ENCODE measurements around the gene NXNL1. TPM values are rescaled to one million over a fixed set of nuclear protein-coding genes. Genes with fewer than 3 reads are reported as not detected.

NXNL1 gene
- total and polyA plus RNA-seq, 2 of the 13 experiments (the other 11 are each of a cell fraction or from before 2014, with no cell fraction given) = not detected

GRCh38 chr19:17456127-17456526, 4.6 kb downstream of the NXNL1 start:
- ATAC-seq = no peak
- BruUV-seq (replicated peaks) = no TSS peak
- intact Hi-C loops (cut with micrococcal nuclease; ENCODE audit: unreplicated experiment) (no loop called here), in situ Hi-C loops (cut with HindIII; ENCODE audit: extremely low pct_ligation_motif_present, low pct_unique_long_range_greater_than_20kb) (loop anchor here (10.0 kb wide), 1 partner anchor 119 kb away; no protein-coding TSS in a partner anchor)
- ChIA-PET CTCF (ENCODE audit: low intra/inter-chr PET ratio, low total read pairs) (no interaction called here), POLR2A (no interaction called here)
- H4K20me1 ChIP-seq (ENCODE audit: insufficient read depth, low read length) = no peaks in the 10 kb centered on the region
- no peaks in the 10 kb centered on the region for H3K79me2 ChIP-seq (ENCODE audit: insufficient read depth, low read length)
- H2AFZ ChIP-seq (ENCODE audit: low read length) = no peak overlapping the region
- H3K4me1 ChIP-seq (ENCODE audit: insufficient read depth, low read length) = no peaks in the 10 kb centered on the region
- no peak overlapping the region for H3K9ac ChIP-seq (ENCODE audit: insufficient read depth, low read depth, low read length)
- FAIRE-seq = no peak
- H3K9me3 ChIP-seq (ENCODE audit: low read length) = no peaks in the 10 kb centered on the region
- peaks cover 4 to 25% of the 10 kb centered on the region in 2 experiments; a peak in 4 of 5 replicates for H3K27me3 ChIP-seq (ENCODE audit: control insufficient read depth in 1 of 2, insufficient read depth in 2 of 2, low read length in 2 of 2)
- DNase-seq (ENCODE audit: low spot score) = no peak
- no peak overlapping the region for H3K27ac ChIP-seq (ENCODE audit: extremely low read length, insufficient read depth, low read length)
- no peaks in the 10 kb centered on the region for H3K36me3 ChIP-seq (replicated peaks in 1 of 2; ENCODE audit: control insufficient read depth in 1 of 2, insufficient read depth in 2 of 2, low read length in 2 of 2)
- no peak overlapping the region for H3K4me2 ChIP-seq (ENCODE audit: low read depth, low read length)
- 15% methylated on average over 10 of the region's 11 CpGs for WGBS (ENCODE audit: low lambda C conversion rate)
- no peak overlapping the region for H3K4me3 ChIP-seq (replicated peaks in 1 of 3; ENCODE audit: insufficient read depth in 1 of 3, low read depth in 2 of 3, low read length in 3 of 3)
- TF ChIP-seq MEIS2 (CRISPR knock-in tag; IDR thresholded peaks at IDR 0.05) = no peak
- no peak for TF ChIP-seq ZNF18 (CRISPR knock-in tag; IDR thresholded peaks at IDR 0.05; ENCODE audit: insufficient replicate concordance)
- no peak for TF ChIP-seq PAXIP1 (CRISPR knock-in tag; conservative IDR thresholded peaks at IDR 0.05)
- TF ChIP-seq ZNF598 (CRISPR knock-in tag; IDR thresholded peaks at IDR 0.05; ENCODE audit: borderline replicate concordance) = no peak
- no peak for TF ChIP-seq TIGD3 (CRISPR knock-in tag; IDR thresholded peaks at IDR 0.05; ENCODE audit: borderline replicate concordance)
- no peak for TF ChIP-seq GPBP1L1 (CRISPR knock-in tag; IDR thresholded peaks at IDR 0.05)
- no peak for TF ChIP-seq BORCS8-MEF2B (CRISPR knock-in tag; IDR thresholded peaks at IDR 0.05)
- TF ChIP-seq SSRP1 (CRISPR knock-in tag; IDR thresholded peaks at IDR 0.05) = no peak
- TF ChIP-seq ZFX (CRISPR knock-in tag; IDR thresholded peaks at IDR 0.05; ENCODE audit: low read depth) = no peak
- no peak for TF ChIP-seq ZNF136 (CRISPR knock-in tag; IDR thresholded peaks at IDR 0.05; ENCODE audit: low read depth)
- TF ChIP-seq ZNF607 (CRISPR knock-in tag; IDR thresholded peaks at IDR 0.05; ENCODE audit: borderline replicate concordance) = no peak
- TF ChIP-seq BATF2 (CRISPR knock-in tag; IDR thresholded peaks at IDR 0.05) = no peak
- no peak for TF ChIP-seq NFE2 (CRISPR knock-in tag; IDR thresholded peaks at IDR 0.05)
- no peak for TF ChIP-seq ZNF513 (CRISPR knock-in tag; conservative IDR thresholded peaks at IDR 0.05)
- TF ChIP-seq ZNF382 (CRISPR knock-in tag; IDR thresholded peaks at IDR 0.05; ENCODE audit: borderline replicate concordance) = no peak

Measured in HepG2 (cell line).